DMS114 treated with DMSO at 0.1 percent for 48 hours (cell line): Measurements from ENCODE around the gene PDIA6.

ENCODE experiments used
- DNase-seq: peaks from one replicate; lab custom pipeline; 2025; ENCODE audit not compliant: unreplicated experiment; lab: John Stamatoyannopoulos, UW

The PDIA6 gene, protein sequence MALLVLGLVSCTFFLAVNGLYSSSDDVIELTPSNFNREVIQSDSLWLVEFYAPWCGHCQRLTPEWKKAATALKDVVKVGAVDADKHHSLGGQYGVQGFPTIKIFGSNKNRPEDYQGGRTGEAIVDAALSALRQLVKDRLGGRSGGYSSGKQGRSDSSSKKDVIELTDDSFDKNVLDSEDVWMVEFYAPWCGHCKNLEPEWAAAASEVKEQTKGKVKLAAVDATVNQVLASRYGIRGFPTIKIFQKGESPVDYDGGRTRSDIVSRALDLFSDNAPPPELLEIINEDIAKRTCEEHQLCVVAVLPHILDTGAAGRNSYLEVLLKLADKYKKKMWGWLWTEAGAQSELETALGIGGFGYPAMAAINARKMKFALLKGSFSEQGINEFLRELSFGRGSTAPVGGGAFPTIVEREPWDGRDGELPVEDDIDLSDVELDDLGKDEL

GRCh38 chr2:10812362-10813162, at the start of gene PDIA6:
TSS of gene PDIA6 (minus strand) at chr2:10812785. CDS start at chr2:10812696, 89 bp downstream.
- DNase-seq, result peak; percentile 85

GRCh38 chr2:10862330-10862729, 49.7 kb upstream of the PDIA6 start:
- DNase-seq, result no peak

DNA sequence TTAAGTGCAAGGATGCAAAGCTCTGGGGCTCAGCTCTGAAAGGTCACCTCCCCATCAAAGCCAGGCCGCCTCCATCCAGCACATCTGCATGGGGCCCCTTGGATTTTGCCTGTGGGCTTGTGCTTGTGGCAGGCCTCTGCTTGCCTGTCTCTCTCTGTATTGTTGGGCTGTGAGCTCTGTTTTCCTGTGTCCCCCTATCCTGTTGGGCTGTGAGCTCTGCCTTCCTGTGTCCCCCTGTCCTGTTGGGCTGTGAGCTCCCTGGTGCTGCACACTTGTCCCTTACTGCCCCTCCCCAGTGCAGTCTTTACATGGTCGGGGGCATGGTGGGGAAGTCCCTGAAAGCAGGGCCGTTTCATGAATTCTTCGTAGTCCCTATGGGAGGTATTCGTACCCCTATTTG, 49.2 kb upstream of the PDIA6 start:
- DNase-seq, result no peak

GRCh38 chr2:10860814-10861325, 48.3 kb upstream of the PDIA6 start:
- no peak for DNase-seq

- no peak for DNase-seq
Observed at GRCh38 chr2:10860081-10860813, 47.7 kb upstream of the PDIA6 start.

DNA sequence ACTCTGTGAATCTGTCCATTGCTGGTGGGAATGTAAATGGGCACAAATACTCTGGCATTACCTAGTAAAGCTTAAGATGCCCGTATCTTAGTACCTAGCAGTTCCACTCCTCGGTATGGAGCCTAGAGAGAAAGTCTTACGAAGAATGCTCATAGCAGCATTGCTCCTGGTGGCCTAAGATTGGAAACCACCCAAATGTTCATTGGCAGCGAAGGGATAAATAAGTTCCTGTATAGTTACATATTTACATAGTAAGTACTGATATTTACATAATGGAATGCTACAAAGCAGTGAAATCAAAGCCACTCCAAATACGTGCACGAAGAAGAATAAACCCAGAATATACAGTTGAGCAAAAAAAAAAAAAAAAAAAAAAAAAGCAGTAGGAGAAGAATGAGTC, 46.7 kb upstream of the PDIA6 start:
- no peak for DNase-seq

DNA sequence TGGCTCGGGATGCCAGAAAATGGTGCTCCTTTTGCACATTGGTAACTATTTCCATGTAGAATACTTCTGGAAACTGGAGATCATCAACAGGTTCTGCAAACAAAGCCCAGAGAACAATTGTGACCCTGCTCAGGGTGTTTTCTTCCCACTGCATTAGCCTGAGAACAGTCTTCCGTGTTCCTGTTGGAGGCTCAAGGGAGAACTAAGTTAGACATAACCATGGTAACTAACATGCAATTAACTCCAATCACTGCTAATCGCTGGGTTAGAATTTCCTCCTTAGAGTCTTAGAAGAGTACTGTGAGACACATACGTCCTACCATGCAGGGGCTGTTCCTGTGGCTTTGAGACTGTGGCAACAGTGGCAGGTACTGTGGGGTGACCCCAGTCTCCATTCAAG, 36.0 kb upstream of the PDIA6 start:
- DNase-seq, result no peak

GRCh38 chr2:10847008-10847407, 34.4 kb upstream of the PDIA6 start:
- DNase-seq, result no peak

GRCh38 chr2:10846110-10846861, 33.7 kb upstream of the PDIA6 start:
- DNase-seq, result no peak

- DNase-seq, result no peak
Observed at GRCh38 chr2:10845640-10846039, 33.1 kb upstream of the PDIA6 start.

GRCh38 chr2:10844097-10844496, 31.5 kb upstream of the PDIA6 start:
- no peak for DNase-seq

DNA sequence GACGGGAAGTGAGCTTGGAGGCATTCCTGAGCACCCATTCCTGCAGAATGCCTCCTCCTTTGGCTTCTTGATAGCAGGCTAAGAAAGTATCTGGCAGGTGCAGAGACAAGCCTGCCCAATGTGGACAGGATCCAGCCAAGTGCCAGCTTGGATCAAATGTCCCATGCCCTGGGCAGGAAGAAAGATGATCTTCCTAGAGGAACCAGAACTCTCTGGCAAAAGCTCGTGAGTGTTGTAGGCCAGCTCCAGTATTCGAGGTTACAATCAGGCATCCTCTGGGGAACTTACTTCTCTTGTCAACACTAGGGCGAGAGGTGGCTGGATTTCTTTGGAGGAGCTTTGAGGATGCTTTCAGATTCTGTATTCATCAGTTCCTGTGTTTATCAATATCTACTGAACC, 29.9 kb upstream of the PDIA6 start:
- DNase-seq, result no peak

- no peak for DNase-seq
Observed at GRCh38 chr2:10841547-10842219, 29.1 kb upstream of the PDIA6 start.

DNA sequence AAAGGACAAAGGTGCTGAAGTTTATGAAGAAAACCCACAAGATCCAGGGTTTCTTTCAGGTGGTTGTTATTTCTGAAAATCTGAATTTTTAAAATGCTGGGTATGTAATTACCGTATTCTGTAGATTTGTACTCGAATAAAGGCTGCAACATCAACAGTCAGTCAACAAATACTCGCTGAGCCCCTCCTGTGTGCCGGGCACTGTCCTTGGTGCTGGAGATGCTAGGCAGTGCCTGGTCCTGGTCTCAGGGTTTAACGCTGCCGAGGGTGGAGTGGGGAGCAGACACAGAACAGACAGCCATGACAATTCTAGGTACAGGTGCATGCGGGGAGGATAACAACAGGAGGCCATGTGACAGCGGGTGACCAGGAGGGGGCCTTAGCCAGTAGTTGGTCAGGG, 27.2 kb upstream of the PDIA6 start:
- DNase-seq, result no peak

DNA sequence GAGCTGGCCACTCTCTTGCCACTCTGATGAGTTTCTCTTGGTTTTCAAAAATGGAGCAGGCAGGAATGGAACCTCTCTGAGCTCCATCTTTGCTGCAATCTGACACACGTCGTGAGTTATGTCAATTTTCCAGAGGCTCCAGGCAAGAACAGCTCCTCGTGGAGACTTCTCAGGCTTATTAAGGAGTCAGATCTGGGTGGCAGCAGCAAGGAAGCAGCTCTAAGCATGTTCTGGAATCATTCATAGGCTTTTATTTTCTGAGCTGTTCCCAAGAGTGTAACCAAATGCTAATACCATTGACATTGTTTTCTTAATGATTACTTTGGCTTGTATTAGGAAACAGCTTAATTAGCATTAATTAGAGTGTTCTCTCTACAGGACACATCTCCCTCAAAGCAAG, 26.1 kb upstream of the PDIA6 start:
- DNase-seq, result no peak

GRCh38 chr2:10837298-10838266, 25.0 kb upstream of the PDIA6 start:
- DNase-seq, result no peak

DNA sequence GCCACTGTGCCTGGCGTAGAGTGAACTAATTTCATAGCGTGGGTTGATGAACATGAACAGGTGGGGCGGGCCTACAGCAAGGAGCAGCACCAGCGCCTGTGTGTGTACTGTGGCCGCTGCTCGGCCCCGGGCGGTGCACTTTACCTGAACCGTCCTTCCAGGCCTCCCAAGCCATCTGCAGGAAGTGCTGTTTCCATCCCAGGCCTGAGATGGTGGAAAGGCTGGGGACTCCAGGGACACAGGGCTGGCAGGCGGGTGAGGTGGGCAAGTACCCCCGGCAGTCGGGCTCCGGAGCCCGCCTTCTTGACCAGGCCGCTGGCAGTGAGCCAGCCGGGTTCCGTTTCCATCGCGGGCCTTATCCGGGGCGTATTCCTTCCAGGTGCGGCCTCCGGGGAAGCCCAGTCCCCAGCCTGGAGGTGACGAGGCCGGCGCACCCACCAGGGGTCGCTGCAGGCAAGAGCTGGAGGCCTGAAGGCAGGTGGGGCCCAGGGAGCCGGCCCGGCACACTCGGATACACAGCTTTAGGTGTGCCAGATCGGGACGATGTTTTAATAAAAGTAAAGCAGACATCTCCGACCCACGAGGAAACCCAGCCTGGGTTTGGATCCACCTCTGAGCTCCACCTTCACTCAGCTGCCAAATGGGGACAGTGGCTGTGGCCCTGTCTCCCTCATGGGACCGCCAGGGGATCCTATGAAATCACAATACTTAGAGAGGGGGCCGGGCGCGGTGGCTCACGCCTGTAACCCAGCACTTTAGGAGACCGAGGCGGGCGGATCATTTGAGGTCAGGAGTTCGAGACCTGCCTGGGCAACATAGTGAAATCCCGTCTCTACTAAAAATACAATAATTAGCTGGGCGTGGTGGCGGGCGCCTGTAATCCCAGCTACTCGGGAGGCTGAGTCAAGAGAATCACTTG, 22.7 kb upstream of the PDIA6 start:
- no peak for DNase-seq
